Fibroblast of mammary gland (primary cell): ENCODE data around the gene DHDH.
"Not testable (repeated sequence)": the region's sequence is repeated elsewhere in the genome, so short reads cannot be mapped to it uniquely, and the experiment has no call there.

Experiments used
- DNase-seq: peaks from one replicate; pipeline ENCODE4 v3.0.0-alpha.2; 2010; ENCODE audit warnings: low read depth
- H3K4me3 ChIP-seq: 2 replicates; pipeline ENCODE4 v1.5.1; 2011; ENCODE audit warnings: low read depth, mild to moderate bottlenecking, low read length, moderate library complexity; ENCODE audit not compliant: control insufficient read depth
- CTCF ChIP-seq: conservative IDR thresholded peaks from 2 replicates; pipeline ENCODE4 v1.5.1; 2011; ENCODE audit warnings: low read depth, low read length, inconsistent platforms; ENCODE audit not compliant: control insufficient read depth, insufficient read depth

The DHDH gene

GRCh38 chr19:48918801-48919247 lies 14.7 kb upstream of the DHDH start:
- no peak for TF ChIP-seq CTCF
- no peak for DNase-seq
- H3K4me3 ChIP-seq, result no peak overlapping the region

GRCh38 chr19:48919271-48919670 lies 14.2 kb upstream of the DHDH start:
- DNase-seq, H3K4me3 ChIP-seq: not testable (repeated sequence)

GRCh38 chr19:48920949-48921348 lies 12.6 kb upstream of the DHDH start:
- no peak for DNase-seq
- no peak overlapping the region for H3K4me3 ChIP-seq
- TF ChIP-seq CTCF, result no peak

GRCh38 chr19:48921721-48922500 lies 11.6 kb upstream of the DHDH start:
- H3K4me3 ChIP-seq, result no peak overlapping the region
- no peak for TF ChIP-seq CTCF
- no peak for DNase-seq

GRCh38 chr19:48922548-48923490 lies 10.7 kb upstream of the DHDH start:
- no peak for DNase-seq
- no peak overlapping the region for H3K4me3 ChIP-seq
- TF ChIP-seq CTCF, result no peak

GRCh38 chr19:48925240-48925843 lies 8.2 kb upstream of the DHDH start:
- DNase-seq, result peak; percentile 94
- no peak for TF ChIP-seq CTCF

GRCh38 chr19:48925890-48926289 lies 7.6 kb upstream of the DHDH start:
- not testable (repeated sequence) for H3K4me3 ChIP-seq, DNase-seq

More at GRCh38 chr19:48925240-48925843, 8.2 kb upstream of the DHDH start:
- no peak overlapping the region for H3K4me3 ChIP-seq
